AG08395 (cell line): ENCODE measurements around the gene KLF7.

Source experiments
- DNase-seq: peaks from one replicate; pipeline ENCODE4 v3.0.0; 2012; ENCODE audit warnings: mixed read lengths, low spot score

KLF7 gene

GRCh38 chr2:207126724-207127308 is 38.9 kb downstream of the KLF7 start:
- DNase-seq: peak; percentile 47

GRCh38 chr2:207123776-207124391 is 41.9 kb downstream of the KLF7 start:
- no peak for DNase-seq

GRCh38 chr2:207123335-207123744 is 42.4 kb downstream of the KLF7 start:
- DNase-seq: no peak

- no peak for DNase-seq
These were observed 43.0 kb downstream of the KLF7 start for GRCh38 chr2:207122651-207123334.

- peak; percentile 81 for DNase-seq
These were observed 44.0 kb downstream of the KLF7 start for GRCh38 chr2:207121784-207122183.

- DNase-seq: no peak
These were observed 46.7 kb downstream of the KLF7 start for GRCh38 chr2:207119048-207119447.

GRCh38 chr2:207117668-207118067 is 48.1 kb downstream of the KLF7 start:
- no peak for DNase-seq

GRCh38 chr2:207115715-207116364 is 49.9 kb downstream of the KLF7 start:
- peak; percentile 57 for DNase-seq

GRCh38 chr2:207113414-207113813 is 52.3 kb downstream of the KLF7 start:
- no peak for DNase-seq

- no peak for DNase-seq
These were observed 53.0 kb downstream of the KLF7 start for GRCh38 chr2:207112785-207113184.

- DNase-seq: no peak
These were observed 53.4 kb downstream of the KLF7 start for GRCh38 chr2:207112383-207112782.

GRCh38 chr2:207111757-207112156 is 54.0 kb downstream of the KLF7 start:
- no peak for DNase-seq

- DNase-seq: no peak
These were observed 55.0 kb downstream of the KLF7 start for GRCh38 chr2:207110715-207111114.

- DNase-seq: no peak
These were observed 55.4 kb downstream of the KLF7 start for GRCh38 chr2:207110310-207110709.

- no peak for DNase-seq
These were observed 56.0 kb downstream of the KLF7 start for GRCh38 chr2:207109768-207110167.

GRCh38 chr2:207108440-207108839 is 57.3 kb downstream of the KLF7 start:
- DNase-seq: no peak

- no peak for DNase-seq
These were observed 58.2 kb downstream of the KLF7 start for GRCh38 chr2:207107551-207107950.

GRCh38 chr2:207107131-207107530 is 58.6 kb downstream of the KLF7 start:
- no peak for DNase-seq

GRCh38 chr2:207103132-207103531 is 62.6 kb downstream of the KLF7 start:
- DNase-seq: no peak

- DNase-seq: no peak
These were observed 63.8 kb downstream of the KLF7 start for GRCh38 chr2:207101984-207102383.

- DNase-seq: no peak
These were observed 68.5 kb downstream of the KLF7 start for GRCh38 chr2:207097278-207097677.

GRCh38 chr2:207095963-207096362 is 69.8 kb downstream of the KLF7 start:
- DNase-seq: no peak

- no peak for DNase-seq
These were observed 72.5 kb downstream of the KLF7 start for GRCh38 chr2:207093234-207093633.
